Colon (tissue), 2 donors: ENCODE data around the gene CHCHD3.

ENCODE experiments used
- FAIRE-seq: peaks from 2 replicates; lab custom pipeline; 2012; peaks lifted over from hg19 to GRCh38; lab: Jason Lieb, UNC
- donor health status: control.
- donor health status: control.

CHCHD3 gene

GRCh38 chr7:132742189-132742612, 339.7 kb downstream of the CHCHD3 start:
- FAIRE-seq = no peak

- no peak for FAIRE-seq
Observed at GRCh38 chr7:132740176-132740575, 341.7 kb downstream of the CHCHD3 start.

- FAIRE-seq = no peak
Observed at GRCh38 chr7:132739271-132739955, 342.5 kb downstream of the CHCHD3 start.

GRCh38 chr7:132738254-132738653, 343.6 kb downstream of the CHCHD3 start:
- FAIRE-seq = no peak

GRCh38 chr7:132735476-132735875, 346.4 kb downstream of the CHCHD3 start:
- FAIRE-seq = no peak
